Measurements from ENCODE around the gene ATP5F1E.
"Not testable (repeated sequence)": the region's sequence is repeated elsewhere in the genome, so short reads cannot be mapped to it uniquely, and the experiment has no call there.

ATP5F1E gene

DNA sequence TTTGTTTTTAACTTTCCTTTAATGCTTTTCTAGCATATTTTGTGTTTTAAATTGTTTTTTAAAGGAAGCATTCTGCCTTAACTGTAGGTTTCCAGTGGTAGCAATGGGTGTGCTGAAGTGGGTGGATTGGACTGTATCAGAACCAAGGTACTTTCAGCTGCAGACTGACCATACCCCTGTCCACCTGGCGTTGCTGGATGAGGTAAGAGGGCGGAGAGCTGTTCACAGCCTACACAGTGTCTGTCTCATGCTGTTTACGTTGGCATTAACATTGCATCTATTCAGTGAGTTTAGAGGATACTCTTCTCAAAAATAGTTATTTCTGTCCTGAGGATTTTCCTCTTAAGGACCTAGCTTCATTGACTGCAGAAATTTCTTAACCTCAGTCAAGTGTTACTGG is 39.2 kb downstream of the ATP5F1E start:
- no peak for DNase-seq

DNA sequence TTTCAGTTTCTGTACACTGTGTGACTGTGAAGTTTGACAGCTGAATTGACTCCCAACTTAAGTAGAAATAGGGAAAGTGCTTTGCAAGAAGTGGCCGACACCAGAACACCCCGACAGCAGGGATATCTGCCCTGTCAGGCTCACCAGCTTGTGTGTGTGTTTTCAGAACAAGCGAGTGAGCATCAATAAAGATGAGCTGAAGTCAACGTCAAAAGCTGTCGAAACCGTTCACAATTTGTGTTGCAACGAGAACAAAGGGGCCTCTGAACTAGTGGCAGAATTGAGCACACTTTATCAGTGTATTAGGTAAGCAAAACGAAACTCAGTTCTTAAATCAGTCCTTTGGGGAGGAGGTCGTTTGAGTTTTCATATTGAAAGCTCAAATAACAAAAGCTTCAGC is 40.4 kb downstream of the ATP5F1E start:
- DNase-seq = no peak

DNA sequence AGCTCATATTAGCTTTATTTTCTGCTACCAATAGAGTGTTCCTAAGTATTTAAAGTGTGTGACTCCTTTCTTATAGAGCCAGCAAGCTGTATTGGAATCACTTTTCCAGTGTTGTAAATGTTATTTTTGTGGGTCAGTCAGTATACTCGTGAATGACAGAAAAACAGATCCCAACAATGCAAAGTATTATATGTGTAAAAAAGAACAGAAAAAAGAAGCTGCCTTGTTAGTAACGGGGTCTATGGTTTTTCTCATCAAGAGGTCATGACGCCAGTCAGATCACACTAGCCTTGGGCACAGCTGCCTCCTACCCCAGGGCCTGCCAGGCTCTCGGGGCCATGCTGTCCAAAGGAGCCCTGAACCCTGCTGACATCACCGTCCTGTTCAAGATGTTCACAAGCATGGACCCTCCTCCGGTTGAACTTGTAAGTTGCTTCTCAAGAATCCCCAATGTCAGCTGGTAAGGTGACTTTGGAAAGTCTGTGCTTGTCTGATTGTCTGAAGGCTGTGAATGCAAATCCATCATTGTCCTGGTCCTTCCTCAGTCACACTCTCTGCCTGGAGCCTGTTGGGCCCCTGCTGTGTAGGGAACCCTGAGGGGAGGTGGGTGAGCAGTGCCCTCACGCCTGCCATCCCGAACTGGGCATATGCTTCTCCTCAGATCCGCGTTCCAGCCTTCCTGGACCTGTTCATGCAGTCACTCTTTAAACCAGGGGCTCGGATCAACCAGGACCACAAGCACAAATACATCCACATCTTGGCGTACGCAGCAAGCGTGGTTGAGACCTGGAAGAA is 41.3 kb downstream of the ATP5F1E start:
- no peak for DNase-seq

DNA sequence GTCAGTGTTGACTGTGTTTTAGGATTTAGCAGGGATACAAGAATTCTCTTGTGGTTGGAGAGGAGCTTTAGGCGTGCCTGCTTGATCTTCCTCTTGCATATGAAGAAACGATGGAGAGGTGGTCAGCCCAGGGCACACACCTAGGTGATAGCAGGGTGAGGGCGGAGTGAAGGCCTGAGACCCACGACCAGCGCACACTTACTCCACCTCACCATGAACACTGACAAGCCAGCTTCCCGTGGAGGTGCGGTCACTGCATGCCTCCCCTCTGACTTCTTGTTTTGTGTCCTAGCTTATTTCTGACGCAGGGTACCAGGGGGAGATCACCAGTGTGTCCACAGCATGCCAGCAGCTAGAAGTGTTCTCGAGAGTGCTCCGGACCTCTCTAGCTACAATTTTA is 42.9 kb downstream of the ATP5F1E start:
- no peak for DNase-seq

DNA sequence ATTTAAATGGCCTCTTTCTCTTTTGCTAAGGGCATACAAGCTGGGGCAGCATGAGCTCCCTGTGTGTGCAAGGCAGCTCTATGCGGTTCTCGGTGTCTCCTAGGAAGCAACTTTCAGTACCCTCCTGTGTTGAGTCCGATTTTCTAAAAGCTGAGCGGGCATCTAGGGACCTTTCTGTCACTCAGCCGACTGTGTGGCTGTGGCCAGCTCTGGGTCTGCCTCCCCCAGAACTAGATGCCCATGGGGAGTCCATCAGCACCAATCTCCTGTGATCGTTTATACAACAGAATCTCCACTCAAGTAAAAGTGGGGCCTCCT is 43.6 kb downstream of the ATP5F1E start:
- DNase-seq = no peak

DNA sequence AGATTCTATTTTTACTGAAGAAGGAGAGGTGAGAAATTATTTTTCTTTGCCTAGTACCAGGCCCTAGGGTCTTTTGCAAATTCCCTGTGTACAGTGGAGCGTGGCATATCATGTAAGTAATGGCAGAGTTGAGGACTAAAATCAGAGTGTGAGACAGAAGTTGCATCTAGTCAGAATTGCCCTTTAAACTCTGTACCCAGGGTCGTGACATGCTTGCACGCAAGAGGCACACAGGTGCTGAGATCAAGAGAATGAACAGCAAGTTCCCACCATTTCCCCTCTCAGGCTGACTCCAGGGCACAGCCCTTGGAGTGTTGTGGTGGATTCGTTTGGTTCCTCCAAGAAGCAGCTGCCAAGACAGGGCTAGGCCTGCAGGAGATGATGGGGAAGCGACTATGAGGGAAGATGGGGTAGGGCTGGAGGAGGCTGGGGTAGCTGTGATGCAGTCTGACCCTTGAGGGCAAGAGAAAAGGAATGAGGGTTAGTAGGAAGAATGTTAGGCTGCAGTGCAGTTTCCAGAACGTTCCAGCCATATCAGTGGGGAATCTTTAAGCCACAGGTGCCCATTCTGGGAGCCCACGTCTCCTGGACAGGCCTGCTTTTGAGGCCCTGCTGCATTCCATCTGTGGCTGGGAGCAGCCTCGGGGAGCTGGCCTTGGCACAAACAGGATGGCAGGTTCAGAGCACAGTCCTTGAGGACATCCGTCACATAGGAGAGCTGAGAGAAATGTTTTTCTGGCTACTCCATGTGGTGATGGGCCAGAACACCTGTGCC is 44.2 kb downstream of the ATP5F1E start:
- no peak for DNase-seq

DNA sequence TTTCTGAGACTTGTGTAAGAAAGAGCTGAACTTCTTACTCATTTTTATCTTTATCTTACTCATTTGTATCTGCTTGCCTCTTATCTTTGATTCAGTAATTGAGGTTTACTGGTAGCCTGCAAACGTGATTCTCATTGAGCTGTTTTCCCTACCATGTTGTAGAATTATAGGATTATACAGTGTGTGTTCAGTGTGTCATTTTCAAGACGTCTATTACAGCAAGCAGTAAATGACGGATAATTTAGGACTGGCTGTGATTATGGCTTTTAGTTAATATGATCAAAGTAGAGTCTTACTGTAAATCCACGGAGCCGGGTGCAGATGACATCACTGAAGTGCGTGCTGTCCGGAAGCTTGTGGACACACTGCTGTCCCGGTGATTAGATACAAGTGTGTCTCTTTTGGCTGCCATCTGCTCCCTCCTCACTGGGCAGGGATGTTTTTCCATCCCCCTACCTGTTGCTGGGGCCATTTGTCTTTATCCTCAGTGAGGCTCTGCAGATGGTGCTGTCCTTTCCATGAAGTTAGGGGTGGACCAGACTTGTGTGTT is 45.1 kb downstream of the ATP5F1E start:
- no peak for DNase-seq

DNA sequence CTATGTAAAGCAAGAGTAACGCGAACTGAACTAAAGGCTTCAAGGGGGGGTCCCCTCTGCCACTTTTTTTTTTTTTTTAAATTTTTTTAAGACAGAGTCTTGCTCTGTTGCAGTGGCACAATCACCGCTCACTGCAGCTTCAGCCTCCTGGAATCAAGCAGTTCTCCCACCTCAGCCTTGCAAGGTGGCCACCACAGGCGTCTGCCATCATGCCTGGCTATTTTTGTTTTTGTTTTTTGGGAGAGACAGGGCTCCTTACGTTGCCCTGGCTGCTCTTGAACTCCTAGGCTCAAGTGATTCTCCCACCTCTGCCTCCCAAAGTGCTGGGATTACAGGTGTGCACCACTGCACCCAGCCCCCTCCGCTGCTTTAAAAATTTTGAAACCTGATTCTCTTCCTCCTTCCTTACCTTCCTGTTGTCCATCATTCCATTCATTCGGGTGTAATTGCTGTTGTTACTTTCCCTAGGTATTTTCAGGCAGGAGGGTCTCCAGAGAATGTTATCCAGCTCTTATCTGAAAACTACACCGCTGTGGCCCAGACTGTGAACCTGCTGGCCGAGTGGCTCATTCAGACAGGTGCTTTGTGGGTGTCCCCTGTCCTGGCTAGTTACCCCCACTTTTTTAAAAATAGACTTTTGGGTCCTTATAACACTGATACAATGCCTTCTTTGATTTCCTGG is 45.7 kb downstream of the ATP5F1E start:
- no peak for DNase-seq

DNA sequence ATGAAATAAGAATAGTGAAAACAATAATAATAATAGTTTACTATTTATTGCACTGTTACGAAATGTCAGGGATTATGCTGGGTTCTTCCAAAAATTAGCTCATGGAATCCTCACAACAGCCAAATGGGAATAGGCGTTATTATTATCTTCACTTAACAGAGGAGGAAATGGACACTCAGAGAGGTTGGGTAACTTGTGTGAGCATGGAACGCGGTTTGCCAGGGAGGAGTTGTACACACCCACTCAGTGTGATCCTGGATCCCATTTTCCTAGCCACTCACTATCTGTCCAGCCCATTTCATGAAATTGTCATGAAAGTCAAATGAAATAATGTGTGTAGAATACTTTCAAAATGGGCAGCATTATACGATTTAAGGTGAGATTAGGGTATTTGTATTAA is 46.5 kb downstream of the ATP5F1E start:
- DNase-seq = no peak

DNA sequence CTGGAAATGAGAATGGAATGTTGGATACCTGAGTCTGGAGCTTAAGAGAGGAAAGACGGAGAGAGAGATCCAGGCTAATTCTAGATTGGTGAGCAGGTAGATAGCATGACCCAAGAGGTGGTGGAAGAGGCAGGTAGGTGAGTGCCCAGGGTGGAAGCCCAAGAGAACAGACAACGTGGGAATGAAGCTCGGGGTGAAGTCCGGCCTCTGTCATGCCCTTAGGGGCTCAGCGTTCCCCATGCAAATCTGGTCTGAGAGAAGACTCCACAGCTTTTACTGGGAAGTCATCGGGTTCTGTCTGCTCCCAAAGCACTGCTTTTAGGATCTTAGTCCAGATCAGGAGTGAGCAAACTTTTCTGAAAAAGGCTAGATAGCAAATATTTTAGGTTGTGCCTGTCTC is 47.4 kb downstream of the ATP5F1E start:
- no peak for DNase-seq

DNA sequence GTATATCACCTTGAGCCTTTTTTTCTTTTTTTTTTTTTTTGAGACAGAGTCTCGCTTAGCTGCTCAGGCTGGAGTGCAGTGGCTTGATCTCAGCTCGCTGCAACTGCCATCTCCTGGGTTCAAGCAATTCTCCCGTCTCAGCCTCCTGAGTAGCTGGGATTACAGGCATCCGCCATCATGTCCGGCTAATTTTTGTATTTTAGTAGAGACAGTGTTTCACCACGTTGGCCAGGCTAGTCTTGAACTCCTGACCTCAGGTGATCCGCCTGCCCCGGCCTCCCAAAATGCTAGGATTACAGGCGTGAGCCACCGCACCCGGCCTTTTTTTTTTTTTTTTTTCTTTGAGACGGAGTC is 49.0 kb downstream of the ATP5F1E start:
- not testable (repeated sequence) for DNase-seq

DNA sequence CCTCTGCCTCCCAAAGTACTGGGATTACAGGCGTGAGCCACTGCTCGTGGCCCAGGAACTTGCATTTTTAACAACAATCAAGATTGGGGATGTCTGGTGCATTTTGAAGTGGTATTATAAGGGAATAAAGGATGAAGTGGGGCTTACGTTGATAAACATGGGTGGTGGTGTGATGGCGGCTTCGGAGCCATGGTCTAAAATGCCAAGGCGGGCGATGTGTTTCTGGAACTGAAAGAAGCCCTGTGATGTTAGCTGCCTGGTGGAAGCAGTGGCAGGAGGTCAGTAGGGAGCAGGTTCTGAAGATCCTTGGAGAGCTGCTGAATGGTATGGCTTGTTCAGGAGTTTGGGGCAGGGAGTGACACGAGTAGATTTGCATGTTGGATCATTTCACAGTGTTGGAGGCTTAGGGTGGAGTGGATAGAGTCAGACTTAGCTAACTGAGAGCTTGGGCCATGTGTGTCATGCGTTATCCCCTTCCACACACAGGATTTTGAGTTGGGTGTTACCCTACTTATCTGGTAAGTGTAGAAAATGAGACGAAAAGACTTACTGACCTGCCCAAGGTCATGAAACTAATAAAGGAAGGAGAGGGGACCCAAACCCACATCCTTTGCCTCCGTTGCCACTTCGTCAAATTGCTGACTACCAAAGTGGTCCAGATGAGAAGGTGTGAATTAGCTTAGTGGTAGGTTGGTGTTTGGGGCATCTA is 49.6 kb downstream of the ATP5F1E start:
- no peak for DNase-seq

DNA sequence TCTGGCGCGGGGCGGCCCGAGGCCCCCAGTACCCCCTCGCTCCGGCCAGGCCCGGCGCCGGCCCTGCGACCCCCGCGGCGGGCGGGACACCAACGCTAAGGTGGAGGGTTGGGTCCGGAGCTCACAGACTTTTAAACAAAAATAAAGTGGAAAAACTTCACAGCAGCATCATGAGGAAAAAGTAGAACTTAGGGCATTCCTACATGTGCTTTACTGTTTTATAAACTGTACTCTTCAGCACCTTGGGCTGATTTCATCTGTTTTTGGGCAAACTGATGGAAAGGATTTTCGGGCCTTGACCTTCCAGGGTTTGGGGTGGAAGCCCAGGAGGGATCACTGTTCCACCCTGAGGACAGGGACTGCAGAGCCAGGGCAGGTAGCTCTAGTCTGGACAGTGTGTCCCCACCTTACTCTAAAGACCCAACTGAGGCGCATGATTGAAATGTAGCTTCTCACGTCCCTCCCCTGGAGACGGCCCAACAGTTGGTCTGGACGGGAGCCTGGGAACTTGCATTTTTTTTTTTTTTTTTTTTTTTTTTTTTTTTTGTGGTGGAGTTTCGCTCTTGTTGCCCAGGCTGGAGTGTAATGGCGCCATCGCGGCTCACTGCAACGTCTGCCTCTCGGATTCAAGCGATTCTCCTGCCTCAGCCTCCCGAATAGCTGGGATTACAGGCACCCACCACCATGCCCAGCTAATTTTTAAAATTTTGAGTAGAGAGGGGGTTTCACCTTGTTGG is 50.3 kb downstream of the ATP5F1E start:
- peak in 3 of 51 donors; percentile 19 to 34 (median 34) for DNase-seq

DNA sequence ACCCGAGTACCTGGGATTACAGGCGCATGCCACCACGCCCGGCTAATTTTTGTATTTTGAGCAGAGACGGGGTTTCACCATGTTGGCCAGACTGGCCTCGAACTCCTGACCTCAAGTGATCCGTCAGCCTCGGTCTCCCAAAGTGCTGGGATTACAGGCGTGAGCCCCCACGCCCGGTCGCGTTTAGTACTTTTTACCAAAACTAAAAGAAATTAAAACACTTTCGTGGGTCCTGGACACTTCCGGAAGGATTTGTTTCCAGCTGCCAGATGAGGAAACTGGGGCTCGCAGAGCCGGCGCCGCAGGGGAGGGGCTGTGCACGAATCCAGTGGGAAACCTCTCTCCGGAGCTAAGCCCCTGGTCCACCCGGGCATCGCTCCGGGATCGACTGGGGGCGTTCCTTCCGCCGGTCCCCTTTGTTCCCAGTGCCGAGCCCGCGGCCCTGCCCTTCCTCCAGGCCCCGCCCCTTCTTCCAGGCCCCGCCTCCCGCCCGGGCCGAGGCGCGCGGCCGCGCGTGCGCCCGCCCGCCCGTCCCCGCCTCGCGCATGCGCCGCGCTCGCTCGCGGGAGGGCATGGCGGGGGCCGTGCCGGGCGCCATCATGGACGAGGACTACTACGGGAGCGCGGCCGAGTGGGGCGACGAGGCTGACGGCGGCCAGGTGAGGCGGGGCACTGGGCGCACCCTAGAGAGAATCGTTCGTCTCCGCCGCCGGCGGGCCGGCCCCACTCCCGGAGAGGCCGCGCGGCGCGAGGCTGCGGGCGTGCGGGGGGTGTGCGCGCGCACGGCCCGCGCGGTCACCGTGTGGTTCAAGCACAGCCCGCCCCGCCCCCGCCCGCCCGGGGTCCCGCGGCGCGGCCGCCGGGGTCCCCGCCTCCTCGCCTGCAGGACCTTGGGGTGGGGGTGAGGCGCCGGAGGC is 51.2 kb downstream of the ATP5F1E start, which contains the start of gene NELFCD:
TSS of gene NELFCD (plus strand) at position 546 of the 917 bp plus-strand sequence. CDS start at position 600, 54 bp downstream.
- peak in 49 of 51 donors; percentile 28 to 86 (median 67) for DNase-seq

DNA sequence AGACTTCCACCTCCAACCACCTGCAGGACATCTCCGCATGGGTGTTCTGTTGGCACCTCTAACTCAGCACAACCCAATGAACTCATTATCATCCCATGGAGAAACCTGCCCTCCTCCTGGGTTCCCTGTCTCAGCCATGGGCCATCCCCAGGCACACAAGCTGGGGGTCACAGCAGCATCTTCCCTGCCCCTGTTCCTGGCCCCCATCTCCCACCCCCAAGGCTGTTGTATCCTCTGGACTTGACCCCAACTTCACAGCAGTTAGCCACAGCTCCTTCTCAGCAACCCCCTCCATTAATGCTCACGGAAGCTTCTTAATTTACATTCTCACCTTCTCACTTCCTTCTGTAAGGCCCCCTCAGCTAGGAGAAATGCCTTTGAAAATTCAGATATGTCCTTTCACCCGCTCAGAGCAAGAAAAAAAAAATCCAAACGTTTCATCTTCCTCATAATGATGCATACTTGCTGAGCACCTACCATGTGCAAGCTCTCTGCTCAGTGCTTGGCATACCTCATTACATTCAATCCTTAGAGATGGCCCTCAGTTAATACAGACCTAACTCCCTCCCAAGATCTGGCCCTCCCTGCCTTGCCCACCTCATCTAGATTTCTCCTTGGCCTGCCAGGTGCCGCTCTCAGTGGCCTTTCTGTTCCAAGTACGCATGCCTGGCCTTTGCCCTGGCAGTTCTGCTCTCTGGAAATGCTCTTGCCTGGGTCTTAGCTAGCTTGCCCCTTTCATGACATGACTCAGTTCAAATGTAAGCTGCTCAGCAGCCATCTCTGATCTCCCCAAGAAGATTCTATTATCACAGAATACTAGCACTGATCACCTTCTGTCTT is 53.6 kb downstream of the ATP5F1E start:
- no peak for DNase-seq

DNA sequence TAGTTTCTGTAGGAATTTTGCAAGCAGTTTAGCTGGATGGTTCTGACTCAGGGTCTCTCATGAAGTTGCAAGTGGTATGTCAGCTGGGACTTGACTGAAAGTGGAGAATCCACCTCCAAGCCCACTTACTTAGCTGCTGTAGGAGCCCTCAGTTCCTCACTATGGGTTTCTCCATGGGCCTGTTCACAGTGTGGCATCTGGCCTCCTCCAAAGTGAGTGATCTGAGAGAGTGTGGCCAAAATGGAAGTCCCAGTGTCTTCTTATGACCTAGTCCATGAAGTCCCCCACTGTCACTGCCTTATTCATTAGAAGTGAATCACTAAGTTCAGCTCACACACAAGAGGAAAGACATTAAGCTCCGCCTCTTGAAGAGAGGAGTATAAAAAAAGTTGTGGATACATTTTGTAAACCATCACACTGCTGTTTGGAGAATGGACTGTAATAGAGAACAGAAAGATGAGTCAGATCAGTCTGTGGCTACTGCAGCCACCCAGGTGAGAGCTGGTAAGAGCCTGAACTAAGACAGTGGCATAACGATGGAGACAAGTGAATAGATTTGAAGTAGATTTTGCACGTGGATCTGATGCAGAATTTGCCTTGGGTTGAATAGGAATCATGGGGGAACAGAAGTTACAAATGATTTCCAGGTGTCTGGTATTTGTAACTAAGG is 55.9 kb downstream of the ATP5F1E start:
- no peak for DNase-seq

Data from hypothalamus (tissue), 51 donors.